Activated CD8-positive, alpha-beta T cell treated with anti-CD3 and anti-CD28 coated beads for 36 hours (primary cell): ENCODE measurements around the gene HHATL. TPM values are rescaled to one million over a fixed set of nuclear protein-coding genes. Genes with fewer than 3 reads are reported as not detected.

Experiments used
- ATAC-seq: fragments of 200-7000 bp; cut with Tn5 transposase; one replicate; pipeline ENCODE4 v1.10.0; 2021; ENCODE audit warnings: mild to moderate bottlenecking, moderate library complexity
- CTCF ChIA-PET: fragments of 350-600 bp; sonication (Branson Sonifier 250); formaldehyde crosslinking; loops from one replicate; lab custom pipeline; 2021; ENCODE audit warnings: antibody characterized with exemption; lab: Charles Lee
- POLR2A ChIA-PET: fragments of 350-600 bp; sonication (Branson Sonifier 250); formaldehyde crosslinking; loops from one replicate; lab custom pipeline; 2021; ENCODE audit warnings: antibody characterized with exemption; lab: Charles Lee
- DNase-seq: peaks from one replicate; pipeline ENCODE4 v3.0.0-alpha.2; 2020
- H3K27ac Mint-ChIP-seq: one replicate; pipeline ENCODE4 v1.8.0; 2021; ENCODE audit warnings: mild to moderate bottlenecking, mixed read lengths
- H3K27me3 Mint-ChIP-seq: one replicate; pipeline ENCODE4 v1.8.0; 2021; ENCODE audit warnings: mixed read lengths
- H3K36me3 Mint-ChIP-seq: one replicate; pipeline ENCODE4 v1.8.0; 2021; ENCODE audit warnings: low read depth, mixed read lengths
- H3K4me1 Mint-ChIP-seq: one replicate; pipeline ENCODE4 v1.8.0; 2021; ENCODE audit warnings: low read depth, mixed read lengths
- H3K4me3 Mint-ChIP-seq: one replicate; pipeline ENCODE4 v1.8.0; 2021; ENCODE audit warnings: mild to moderate bottlenecking, moderate library complexity, mixed read lengths
- H3K9me3 Mint-ChIP-seq: one replicate; pipeline ENCODE4 v1.8.0; 2021; ENCODE audit warnings: mixed read lengths
- CTCF ChIP-seq: fragments of 200-600 bp; IDR thresholded peaks from one replicate; pipeline ENCODE4 v1.8.0; 2022; ENCODE audit warnings: antibody characterized with exemption, mild to moderate bottlenecking
- intact Hi-C: fragments of 100-400 bp; cut with micrococcal nuclease; formaldehyde crosslinking; loops from one replicate; pipeline ENCODE4 v1.10.0; 2022
- total RNA-seq, 2 experiments: library from RNA; stranded (reverse); gene quantifications; one replicate each; pipeline ENCODE4 v1.2.3, GENCODE V29; 2021

Gene HHATL
- total RNA-seq, 2 experiments from 2014 or later, result not detected

DNA sequence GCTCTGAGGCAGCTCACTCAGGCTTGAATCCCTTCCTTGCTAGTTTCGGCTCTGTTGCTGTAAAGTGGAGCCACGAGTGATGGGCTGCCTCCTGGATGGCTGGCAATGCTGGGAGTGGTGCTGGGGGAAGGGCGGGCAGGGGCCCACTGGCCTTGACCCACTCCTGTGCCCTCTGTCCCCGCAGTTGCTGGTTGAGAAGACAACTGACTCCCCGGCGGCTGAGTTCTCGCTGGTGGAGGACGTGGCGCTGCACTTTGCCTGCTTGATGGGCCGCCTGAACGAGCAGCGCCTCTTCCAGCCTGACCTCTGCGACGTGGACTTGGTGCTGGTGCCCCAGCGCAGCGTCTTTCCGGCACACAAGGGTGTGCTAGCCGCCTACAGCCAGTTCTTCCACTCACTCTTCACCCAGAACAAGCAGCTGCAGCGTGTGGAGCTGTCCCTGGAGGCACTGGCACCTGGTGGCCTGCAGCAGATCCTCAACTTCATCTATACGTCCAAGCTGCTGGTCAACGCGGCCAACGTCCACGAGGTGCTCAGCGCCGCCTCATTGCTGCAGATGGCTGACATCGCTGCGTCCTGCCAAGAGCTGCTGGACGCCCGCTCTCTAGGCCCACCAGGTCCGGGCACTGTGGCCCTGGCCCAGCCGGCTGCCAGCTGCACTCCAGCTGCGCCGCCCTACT lies 44.4 kb downstream of the HHATL start:
- no peaks in the 10 kb centered on the region for H3K9me3 Mint-ChIP-seq
- H3K27me3 Mint-ChIP-seq, result peaks cover 3% of the 10 kb centered on the region
- DNase-seq (no peak), ATAC-seq (no peak)
- ChIA-PET POLR2A (no interaction called here), CTCF (no interaction called here)
- no peaks in the 10 kb centered on the region for H3K36me3 Mint-ChIP-seq
- H3K4me3 Mint-ChIP-seq, result no peak overlapping the region
- no peak overlapping the region for H3K27ac Mint-ChIP-seq
- H3K4me1 Mint-ChIP-seq, result peaks cover 2% of the 10 kb centered on the region
- intact Hi-C loops, result no loop called here
- TF ChIP-seq CTCF, result no peak

DNA sequence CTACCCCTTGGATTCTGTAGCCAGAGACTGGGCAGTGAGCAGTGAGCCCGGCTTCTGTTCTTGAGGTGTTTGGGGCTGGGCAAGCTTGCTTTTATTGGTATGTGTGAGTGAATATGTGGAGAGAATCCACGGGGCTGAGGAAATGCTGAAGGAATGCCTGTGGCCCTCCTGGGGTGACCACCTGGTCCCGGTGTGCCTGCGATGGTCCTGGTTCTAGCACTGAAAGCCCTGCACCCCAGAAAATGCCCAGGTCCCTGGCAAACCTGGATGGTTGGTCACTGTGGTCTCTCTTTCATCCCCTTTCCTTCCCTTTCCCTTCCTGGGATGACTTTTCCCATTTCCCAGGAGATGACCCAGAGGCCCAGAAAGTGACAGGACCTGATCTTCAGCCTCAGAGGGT lies 44.9 kb downstream of the HHATL start:
- Mint-ChIP-seq H3K4me3 (no peak overlapping the region), H3K36me3 (no peaks in the 10 kb centered on the region), H3K9me3 (no peaks in the 10 kb centered on the region), H3K27ac (no peak overlapping the region), H3K4me1 (peaks cover 6% of the 10 kb centered on the region), H3K27me3 (peaks cover 5% of the 10 kb centered on the region)
- ATAC-seq (no peak), DNase-seq (no peak)
- POLR2A ChIA-PET, result no interaction called here
- CTCF ChIA-PET, result no interaction called here
- intact Hi-C loops, result no loop called here
- TF ChIP-seq CTCF, result no peak

DNA sequence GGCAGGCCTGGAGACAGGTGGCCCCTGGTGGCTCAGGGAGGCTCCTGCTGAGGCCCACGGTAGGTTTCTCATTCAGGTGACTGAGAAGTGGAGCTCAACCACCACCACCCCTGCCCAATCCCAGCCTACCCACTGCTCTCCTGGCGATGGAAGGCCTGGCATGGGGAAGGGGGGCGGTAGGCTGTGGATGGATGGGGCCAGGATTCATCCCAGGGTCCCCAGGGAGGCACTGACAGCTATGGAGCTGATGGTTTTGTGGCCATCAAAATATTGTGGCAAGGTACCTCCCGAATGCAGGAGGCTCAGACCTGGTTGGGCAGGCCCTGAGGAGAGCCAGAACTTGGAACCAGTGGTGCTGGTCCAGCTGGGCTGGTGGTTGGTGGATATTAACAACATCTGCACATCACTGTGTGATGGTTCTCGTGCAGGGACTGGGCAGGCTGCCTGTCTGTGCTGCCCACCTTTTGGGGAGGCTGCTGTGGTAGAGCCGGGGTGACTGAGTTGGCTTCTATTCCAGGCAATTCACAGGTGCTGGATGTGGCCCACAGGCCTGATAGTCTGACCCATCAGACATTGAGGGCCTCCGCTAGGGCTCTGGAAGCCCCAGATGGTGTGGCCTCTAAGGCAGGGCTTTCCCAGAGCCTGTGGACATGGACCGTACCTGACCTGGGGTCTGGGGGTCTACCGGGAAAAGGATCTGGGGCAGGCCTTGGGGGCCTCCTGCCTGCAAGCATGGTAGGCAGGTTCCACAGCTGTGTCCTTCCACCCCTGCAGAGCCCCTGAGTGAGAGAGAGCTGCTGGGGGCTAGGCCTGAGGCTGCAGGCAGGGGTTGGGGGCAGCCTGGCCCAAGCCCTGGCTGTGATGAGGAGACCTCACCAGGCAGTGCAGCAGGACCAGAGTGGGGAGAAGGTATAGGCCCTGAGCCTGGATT lies 45.7 kb downstream of the HHATL start:
- peaks cover 5% of the 10 kb centered on the region for H3K27me3 Mint-ChIP-seq
- H3K4me1 Mint-ChIP-seq, result peaks cover 6% of the 10 kb centered on the region
- no peak for TF ChIP-seq CTCF
- ChIA-PET CTCF (no interaction called here), POLR2A (no interaction called here)
- no peaks in the 10 kb centered on the region for H3K9me3 Mint-ChIP-seq
- H3K27ac Mint-ChIP-seq, result no peak overlapping the region
- intact Hi-C loops, result no loop called here
- DNase-seq, result no peak
- no peak for ATAC-seq
- no peaks in the 10 kb centered on the region for H3K36me3 Mint-ChIP-seq
- no peak overlapping the region for H3K4me3 Mint-ChIP-seq

DNA sequence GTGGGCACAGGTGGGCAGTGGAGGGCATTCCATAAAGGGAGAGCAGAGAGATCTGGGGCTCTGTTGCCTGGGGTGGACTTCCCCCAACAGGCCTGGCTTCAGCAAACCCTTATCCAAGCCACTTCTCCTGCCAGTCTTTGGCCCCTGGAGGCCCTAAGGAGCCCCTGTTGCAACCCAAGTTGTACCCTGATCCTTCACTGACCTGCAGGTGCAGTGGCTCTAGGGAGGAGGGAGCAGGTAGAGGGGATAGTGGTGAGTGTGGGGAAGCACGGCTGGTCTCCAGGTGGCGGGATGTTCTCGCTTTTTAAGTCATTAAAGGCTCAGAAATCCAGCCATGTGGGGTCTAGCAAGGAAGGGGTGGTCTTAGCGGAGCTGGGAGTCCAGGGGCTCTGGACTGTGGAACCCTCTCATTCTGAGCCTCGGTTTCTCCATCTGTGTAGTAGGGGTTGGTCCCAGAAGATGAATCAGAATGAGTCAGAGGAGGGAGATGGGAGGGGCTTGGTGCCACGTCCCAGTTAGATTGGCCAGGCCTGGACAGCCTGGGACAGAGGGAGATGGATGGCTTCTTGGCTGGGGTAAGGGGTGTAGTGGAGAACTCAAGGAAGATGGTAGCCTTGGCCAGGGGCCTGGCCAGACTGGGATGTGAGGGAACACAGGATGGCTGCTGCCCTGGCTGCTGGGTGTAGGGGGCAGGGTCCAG lies 46.5 kb downstream of the HHATL start:
- intact Hi-C loops, result no loop called here
- no peak for TF ChIP-seq CTCF
- no peak overlapping the region for H3K4me3 Mint-ChIP-seq
- peaks cover 6% of the 10 kb centered on the region for H3K4me1 Mint-ChIP-seq
- peaks cover 5% of the 10 kb centered on the region for H3K27me3 Mint-ChIP-seq
- ChIA-PET CTCF (no interaction called here), POLR2A (no interaction called here)
- DNase-seq (no peak), ATAC-seq (no peak)
- H3K36me3 Mint-ChIP-seq, result no peaks in the 10 kb centered on the region
- no peak overlapping the region for H3K27ac Mint-ChIP-seq
- no peaks in the 10 kb centered on the region for H3K9me3 Mint-ChIP-seq
